Thyroid gland (tissue), 4 donors: ENCODE measurements around the gene VAT1L. TPM values are rescaled to one million over a fixed set of nuclear protein-coding genes. Genes with fewer than 3 reads are reported as not detected.

ENCODE experiments used
- DNase-seq, 2 donors: peaks; one replicate each; pipeline ENCODE4 v3.0.0-alpha.2; 2019
- H3K27ac ChIP-seq, 3 donors: fragments of 200-600 bp; sonication (generic); 1 replicate in 2 of 3; 2 replicates in 1 of 3; pipeline ENCODE4 v1.5.1; 2016 to 2019; ENCODE audit warnings: mild to moderate bottlenecking in 1 of 3, moderate library complexity in 1 of 3
- H3K27me3 ChIP-seq: fragments of 200-600 bp; sonication (generic); one replicate; pipeline ENCODE4 v1.5.1; 2019
- H3K36me3 ChIP-seq, 2 donors: fragments of 200-600 bp; sonication (generic); one replicate each; pipeline ENCODE4 v1.5.1; 2016 to 2019
- H3K4me1 ChIP-seq, 2 donors: fragments of 200-600 bp; sonication (generic); one replicate each; pipeline ENCODE4 v1.5.1; 2017 to 2019
- H3K4me3 ChIP-seq, 3 donors: fragments of 200-600 bp; sonication (generic); replicated peaks in 1 of 3; 1 replicate in 2 of 3; 2 replicates in 1 of 3; pipeline ENCODE4 v1.5.1; 2016; ENCODE audit warnings: mild to moderate bottlenecking in 1 of 3
- H3K9me3 ChIP-seq: fragments of 200-600 bp; sonication (generic); one replicate; pipeline ENCODE4 v1.5.1; 2017
- POLR2A ChIP-seq, 2 donors: fragments of 450-650 bp; IDR thresholded peaks; one replicate each; pipeline ENCODE4 v1.6.1; 2017; ENCODE audit warnings: antibody characterized with exemption in 2 of 2, mild to moderate bottlenecking in 2 of 2, moderate library complexity in 1 of 2
- WGBS, 2 donors: methylation state at CpG; one replicate each; pipeline ENCODE4 v1.1.5; 2017; 5-methylcytosine and 5-hydroxymethylcytosine counted together
- intact Hi-C: fragments of 100-400 bp; cut with DNase I; formaldehyde crosslinking; loops from one replicate; pipeline ENCODE4 v1.15.1; 2023
- total RNA-seq, 4 donors: library from RNA; depleted of rRNA; stranded (reverse); fragments of >200 nt; gene quantifications; one replicate each; pipeline ENCODE4 v1.2.3, GENCODE V29; 2016
- TF ChIP-seq, protein P1 (sequence below), 6 experiments: fragments of 200-600 bp in 3 of 6; fragments of 450-650 bp in 3 of 6; sonication (generic) in 3 of 6; IDR thresholded peaks; one replicate each; pipeline ENCODE4 v1.5.1; 2016 to 2019; ENCODE audit warnings: antibody characterized with exemption in 6 of 6, mild to moderate bottlenecking in 2 of 6, inconsistent platforms in 1 of 6, moderate library complexity in 1 of 6

VAT1L gene
- total RNA-seq, 4 donors from 2014 or later = 1.9 to 29.7 (median 9.2) TPM

DNA sequence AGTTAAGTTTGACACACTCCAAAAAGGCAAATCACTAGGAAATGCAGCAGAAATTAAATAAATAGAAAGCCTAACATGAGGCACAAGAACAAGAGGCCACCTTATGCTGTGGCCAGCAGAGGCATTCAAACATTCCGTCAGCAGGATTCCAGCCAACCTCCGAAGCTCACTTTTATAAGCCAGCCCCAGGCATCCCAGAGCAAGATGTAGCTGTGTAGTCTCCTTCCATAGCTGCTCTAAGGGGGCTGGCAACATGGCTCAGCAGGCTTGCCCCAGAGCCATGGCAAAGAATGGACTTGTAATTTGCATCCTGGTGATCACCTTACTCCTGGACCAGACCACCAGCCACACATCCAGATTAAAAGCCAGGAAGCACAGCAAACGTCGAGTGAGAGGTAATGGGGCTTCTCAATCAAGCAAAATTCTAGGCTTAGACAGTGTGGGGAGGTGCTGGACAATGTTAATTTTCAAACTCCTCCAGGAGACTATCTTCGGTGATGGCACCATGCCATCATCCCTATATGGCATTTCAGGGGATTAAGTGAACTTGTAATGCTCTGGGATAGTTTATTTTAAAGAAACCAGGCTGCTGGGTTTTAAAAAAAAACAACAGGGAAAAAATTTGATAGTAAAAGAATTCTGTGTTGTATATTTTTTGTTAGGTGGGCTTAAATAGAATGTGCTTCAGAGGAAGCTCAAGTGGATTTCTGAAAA, 234.1 kb downstream of the VAT1L start, which contains the start of gene CLEC3A:
TSS of gene CLEC3A (plus strand) at position 202 of the 714 bp plus-strand sequence. CDS start at position 281, 79 bp downstream.
- no peaks in the 10 kb centered on the region for H3K9me3 ChIP-seq
- H3K4me1 ChIP-seq = no peaks in the 10 kb centered on the region
- no peak within 1 kb of the TSS for H3K27ac ChIP-seq
- TF ChIP-seq, protein P1, sequence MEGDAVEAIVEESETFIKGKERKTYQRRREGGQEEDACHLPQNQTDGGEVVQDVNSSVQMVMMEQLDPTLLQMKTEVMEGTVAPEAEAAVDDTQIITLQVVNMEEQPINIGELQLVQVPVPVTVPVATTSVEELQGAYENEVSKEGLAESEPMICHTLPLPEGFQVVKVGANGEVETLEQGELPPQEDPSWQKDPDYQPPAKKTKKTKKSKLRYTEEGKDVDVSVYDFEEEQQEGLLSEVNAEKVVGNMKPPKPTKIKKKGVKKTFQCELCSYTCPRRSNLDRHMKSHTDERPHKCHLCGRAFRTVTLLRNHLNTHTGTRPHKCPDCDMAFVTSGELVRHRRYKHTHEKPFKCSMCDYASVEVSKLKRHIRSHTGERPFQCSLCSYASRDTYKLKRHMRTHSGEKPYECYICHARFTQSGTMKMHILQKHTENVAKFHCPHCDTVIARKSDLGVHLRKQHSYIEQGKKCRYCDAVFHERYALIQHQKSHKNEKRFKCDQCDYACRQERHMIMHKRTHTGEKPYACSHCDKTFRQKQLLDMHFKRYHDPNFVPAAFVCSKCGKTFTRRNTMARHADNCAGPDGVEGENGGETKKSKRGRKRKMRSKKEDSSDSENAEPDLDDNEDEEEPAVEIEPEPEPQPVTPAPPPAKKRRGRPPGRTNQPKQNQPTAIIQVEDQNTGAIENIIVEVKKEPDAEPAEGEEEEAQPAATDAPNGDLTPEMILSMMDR (IDR thresholded peaks at IDR 0.05) = no peak
- TF ChIP-seq POLR2A (IDR thresholded peaks at IDR 0.05) = no peak
- intact Hi-C loops = no loop called here
- H3K4me3 ChIP-seq = no peak within 1 kb of the TSS
- DNase-seq = no peak
- 46 to 49% methylated on average over 5 of the region's 5 CpGs for WGBS, 2 donors
- H3K36me3 ChIP-seq = no peaks in the 10 kb centered on the region
- no peaks in the 10 kb centered on the region for H3K27me3 ChIP-seq

DNA sequence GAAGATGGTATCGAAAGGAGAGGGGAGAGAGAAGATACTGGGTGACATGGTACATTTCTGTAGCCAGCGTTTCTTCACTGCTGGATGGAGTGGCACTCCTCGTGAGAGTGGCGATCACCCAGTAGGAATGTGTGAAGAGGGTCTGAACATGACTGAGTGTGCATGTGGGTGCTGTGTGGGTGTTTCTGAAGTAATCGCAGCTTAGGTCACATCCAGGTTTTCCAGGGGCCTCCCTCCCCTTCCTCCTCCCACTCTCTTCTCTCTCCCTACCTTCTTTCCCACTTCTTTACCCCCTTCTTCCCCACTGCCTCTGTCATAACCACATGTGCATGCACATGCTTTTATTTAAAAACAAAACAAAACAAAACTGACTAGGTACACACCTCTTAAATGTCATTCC, 235.8 kb downstream of the VAT1L start:
- TF ChIP-seq, protein P1 (IDR thresholded peaks at IDR 0.05) = no peak
- no peak for TF ChIP-seq POLR2A (IDR thresholded peaks at IDR 0.05)
- intact Hi-C loops = no loop called here
- Histone ChIP-seq H3K27ac (no peak overlapping the region), H3K4me3 (no peak overlapping the region), H3K4me1 (no peaks in the 10 kb centered on the region), H3K36me3 (no peaks in the 10 kb centered on the region), H3K9me3 (no peaks in the 10 kb centered on the region), H3K27me3 (no peaks in the 10 kb centered on the region)
- WGBS, 2 donors = 69 to 72% methylated on average over 5 of the region's 5 CpGs
- no peak for DNase-seq

DNA sequence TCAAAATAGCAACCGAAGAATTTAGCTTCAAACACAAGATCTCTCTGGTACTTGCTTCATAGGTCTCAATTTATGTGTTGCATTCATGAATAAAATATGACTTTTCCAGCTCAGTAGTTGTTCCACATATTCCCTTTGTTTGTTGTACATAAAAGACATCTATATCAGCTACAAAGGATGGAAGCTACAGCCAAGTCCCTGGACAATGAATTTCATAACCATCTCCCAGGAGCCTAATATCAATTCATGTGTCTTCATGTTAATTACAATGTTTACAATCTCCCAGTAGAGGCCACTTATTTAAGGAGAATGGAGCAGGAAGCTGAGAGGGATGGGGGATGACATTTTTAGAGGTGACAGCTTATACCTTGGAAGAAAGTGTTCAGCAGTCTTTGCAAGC, 237.3 kb downstream of the VAT1L start:
- Histone ChIP-seq H3K27ac (no peak overlapping the region), H3K27me3 (no peaks in the 10 kb centered on the region), H3K4me1 (no peaks in the 10 kb centered on the region), H3K36me3 (no peaks in the 10 kb centered on the region), H3K9me3 (no peaks in the 10 kb centered on the region), H3K4me3 (no peak overlapping the region)
- intact Hi-C loops = no loop called here
- no peak for DNase-seq
- 94 to 98% methylated on average over 1 of the region's 1 CpG for WGBS, 2 donors
- TF ChIP-seq POLR2A (IDR thresholded peaks at IDR 0.05) = no peak
- TF ChIP-seq, protein P1 (IDR thresholded peaks at IDR 0.05) = no peak

DNA sequence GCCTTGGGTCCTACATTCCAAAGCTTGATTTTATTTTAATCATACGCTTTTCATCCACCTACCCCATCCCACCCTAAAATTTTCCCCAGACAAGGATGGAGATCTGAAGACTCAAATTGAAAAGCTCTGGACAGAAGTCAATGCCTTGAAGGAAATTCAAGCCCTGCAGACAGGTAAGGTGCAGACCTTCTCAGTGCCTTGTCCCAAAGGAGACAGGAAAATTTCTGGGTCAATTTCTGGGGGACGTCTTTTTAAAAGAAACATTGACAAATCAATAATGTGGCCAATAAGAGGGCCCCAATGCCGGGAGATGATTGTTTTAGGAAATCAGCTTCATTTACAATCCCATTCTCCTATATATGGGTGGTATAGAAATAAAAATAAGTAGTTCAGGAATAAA, 239.7 kb downstream of the VAT1L start:
- no peaks in the 10 kb centered on the region for H3K4me1 ChIP-seq
- H3K27me3 ChIP-seq = no peaks in the 10 kb centered on the region
- H3K4me3 ChIP-seq = no peak overlapping the region
- intact Hi-C loops = no loop called here
- TF ChIP-seq POLR2A (IDR thresholded peaks at IDR 0.05) = no peak
- TF ChIP-seq, protein P1 (IDR thresholded peaks at IDR 0.05) = no peak
- WGBS, 2 donors = 41 to 74% methylated on average over 3 of the region's 3 CpGs
- no peaks in the 10 kb centered on the region for H3K9me3 ChIP-seq
- no peaks in the 10 kb centered on the region for H3K36me3 ChIP-seq
- DNase-seq = no peak
- H3K27ac ChIP-seq = no peak overlapping the region

Other genes starting within 250 kb of the VAT1L start
- 10 to 100 TPM; 13.4 to 27.2 (median 19.4) TPM for gene NUDT7, start 66.0 kb upstream of the VAT1L start, total RNA-seq
- not detected for gene CLEC3A, start 234.0 kb downstream of the VAT1L start, total RNA-seq